AG04450 (cell line): ENCODE results near the gene NSUN2. TPM values are rescaled to one million over a fixed set of nuclear protein-coding genes. Genes with fewer than 3 reads are reported as not detected.

ENCODE experiments used
- CTCF ChIA-PET: fragments of 300-600, 350-600 bp; formaldehyde crosslinking; extraction: SDS; loops from one replicate; lab custom pipeline; 2022; ENCODE audit warnings: antibody characterized with exemption, inconsistent platforms; lab: Charles Lee
- POLR2A ChIA-PET: fragments of 350-600 bp; formaldehyde crosslinking; extraction: SDS; loops from one replicate; lab custom pipeline; 2021; ENCODE audit warnings: antibody characterized with exemption, inconsistent platforms; lab: Yijun Ruan, JAX
- DNase-seq: peaks from one replicate; pipeline ENCODE4 v3.0.0-alpha.2; 2011; ENCODE audit warnings: low read depth, low spot score
- H3K27ac ChIP-seq: one replicate; pipeline ENCODE4 v1.5.1; 2012; ENCODE audit warnings: low read depth, low read length, control low read depth
- H3K27me3 ChIP-seq: one replicate; pipeline ENCODE4 v1.6.0; 2012; ENCODE audit warnings: low read length; ENCODE audit not compliant: control insufficient read depth, insufficient read depth
- H3K4me3 ChIP-seq: 2 replicates; pipeline ENCODE4 v1.5.1; 2011; ENCODE audit warnings: mild to moderate bottlenecking, low read depth, low read length, control low read depth
- H3K9me3 ChIP-seq: 2 replicates; pipeline ENCODE4 v1.5.1; 2012; ENCODE audit warnings: low read length; ENCODE audit not compliant: control insufficient read depth, insufficient read depth
- CTCF ChIP-seq: IDR thresholded peaks from 2 replicates; pipeline ENCODE4 v1.5.1; 2011; ENCODE audit warnings: low read depth, low read length, control low read depth, inconsistent platforms
- polyA plus RNA-seq: library from polyadenylated mRNA; depleted of rRNA; stranded (reverse); fragments of >200 nt; gene quantifications from 2 replicates; pipeline ENCODE4 v1.2.3, GENCODE V29; 2011

NSUN2 gene
- polyA plus RNA-seq, 1 experiment = 42.0 TPM

- H3K27me3 ChIP-seq = no peaks in the 10 kb centered on the region
- CTCF ChIA-PET = interaction anchor here (1.2 kb wide), 1 partner anchor 134 kb away, joined by 4 read pairs; no protein-coding TSS in a partner anchor
- no peak overlapping the region for H3K27ac ChIP-seq
- DNase-seq = no peak
- H3K9me3 ChIP-seq = no peaks in the 10 kb centered on the region
- no peak for TF ChIP-seq CTCF
- no peak overlapping the region for H3K4me3 ChIP-seq
- POLR2A ChIA-PET = no interaction called here
Observed at GRCh38 chr5:6611334-6612256, 21.2 kb downstream of the NSUN2 start.

- DNase-seq = no peak
- ChIA-PET POLR2A (no interaction called here), CTCF (no interaction called here)
- no peak for TF ChIP-seq CTCF
- no peak overlapping the region for H3K27ac ChIP-seq
- no peaks in the 10 kb centered on the region for H3K27me3 ChIP-seq
- no peak overlapping the region for H3K4me3 ChIP-seq
- no peaks in the 10 kb centered on the region for H3K9me3 ChIP-seq
Observed at GRCh38 chr5:6608016-6608415, 24.8 kb downstream of the NSUN2 start.

GRCh38 chr5:6607559-6607936, 25.3 kb downstream of the NSUN2 start:
- Histone ChIP-seq H3K9me3 (no peaks in the 10 kb centered on the region), H3K4me3 (no peak overlapping the region), H3K27ac (no peak overlapping the region), H3K27me3 (no peaks in the 10 kb centered on the region)
- TF ChIP-seq CTCF = no peak
- ChIA-PET CTCF (no interaction called here), POLR2A (no interaction called here)
- DNase-seq = no peak

- TF ChIP-seq CTCF = no peak
- H3K27ac ChIP-seq = no peak overlapping the region
- no peak overlapping the region for H3K4me3 ChIP-seq
- H3K9me3 ChIP-seq = no peaks in the 10 kb centered on the region
- CTCF ChIA-PET = interaction anchor here (0.6 kb wide), 1 partner anchor 131 kb away, joined by 4 read pairs; no protein-coding TSS in a partner anchor
- POLR2A ChIA-PET = no interaction called here
- DNase-seq = no peak
- no peaks in the 10 kb centered on the region for H3K27me3 ChIP-seq
Observed at GRCh38 chr5:6606884-6607558, 25.8 kb downstream of the NSUN2 start.

DNA sequence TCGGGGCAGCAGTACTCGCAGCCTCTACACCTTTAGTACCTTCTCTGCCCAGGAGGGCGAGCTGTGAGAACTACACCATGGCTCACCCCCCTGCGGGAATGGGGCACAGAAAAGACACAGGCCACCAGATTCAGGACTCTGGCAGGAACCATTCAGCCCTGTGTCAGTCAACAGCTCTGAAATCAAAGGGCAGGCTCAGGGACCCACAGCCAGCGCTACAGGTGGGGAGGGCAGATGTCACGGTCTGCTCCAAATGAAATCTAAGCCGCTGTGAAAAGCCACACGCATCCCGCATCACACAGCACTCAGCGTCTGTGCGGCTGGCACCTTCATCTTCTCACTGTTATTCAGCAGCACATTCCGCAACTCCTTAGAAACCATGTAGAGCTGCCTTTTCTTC, 27.9 kb downstream of the NSUN2 start:
- Histone ChIP-seq H3K27me3 (no peaks in the 10 kb centered on the region), H3K27ac (no peak overlapping the region), H3K4me3 (no peak overlapping the region), H3K9me3 (no peaks in the 10 kb centered on the region)
- no peak for TF ChIP-seq CTCF
- no peak for DNase-seq
- CTCF ChIA-PET = interaction anchor here (0.5 kb wide), 1 partner anchor 35 kb away, joined by 3 read pairs; no protein-coding TSS in a partner anchor
- POLR2A ChIA-PET = no interaction called here
